ACC112 (cell line): ENCODE results near the gene TMEM87B.

Experiments
- H2AFZ ChIP-seq: fragments of 200-600 bp; sonication (generic); one replicate; pipeline ENCODE4 v1.6.0; 2017; ENCODE audit warnings: antibody characterized with exemption, low read length; ENCODE audit not compliant: unreplicated experiment
- H3K27ac ChIP-seq: fragments of 200-600 bp; sonication (generic); 2 replicates; pipeline ENCODE4 v1.5.1; 2014; ENCODE audit warnings: low read depth, mild to moderate bottlenecking, antibody characterized with exemption, low read length, moderate library complexity
- H3K27me3 ChIP-seq: fragments of 200-600 bp; sonication (generic); 2 replicates; pipeline ENCODE4 v1.6.1; 2014; ENCODE audit warnings: mild to moderate bottlenecking, antibody characterized with exemption, low read length, moderate library complexity, mixed read lengths; ENCODE audit not compliant: insufficient read depth
- H3K36me3 ChIP-seq: fragments of 200-600 bp; sonication (generic); 2 replicates; pipeline ENCODE4 v1.6.1; 2016; ENCODE audit warnings: mild to moderate bottlenecking, antibody characterized with exemption, low read length, moderate library complexity, mixed read lengths; ENCODE audit not compliant: insufficient read depth
- H3K4me1 ChIP-seq: fragments of 200-600 bp; sonication (generic); one replicate; pipeline ENCODE4 v1.6.1; 2016; ENCODE audit warnings: low read length, mixed read lengths; ENCODE audit not compliant: insufficient read depth, unreplicated experiment, control insufficient read depth
- H3K4me3 ChIP-seq: fragments of 200-600 bp; sonication (generic); 2 replicates; pipeline ENCODE4 v1.5.1; 2014; ENCODE audit warnings: mild to moderate bottlenecking, low read depth, low read length
- H3K79me2 ChIP-seq: fragments of 200-600 bp; sonication (generic); one replicate; pipeline ENCODE4 v1.6.0; 2016; ENCODE audit warnings: low read length; ENCODE audit not compliant: control insufficient read depth, unreplicated experiment, insufficient read depth

Gene TMEM87B

GRCh38 chr2:112150447-112150846 lies 95.4 kb downstream of the TMEM87B start:
- Histone ChIP-seq H3K79me2 (peaks cover 8% of the 10 kb centered on the region), H3K4me1 (peaks cover 56% of the 10 kb centered on the region), H3K27ac (peak overlapping the region; percentile 96), H3K4me3 (peak overlapping the region; percentile 21; the same call in 1 of the 2 replicates), H3K27me3 (no peaks in the 10 kb centered on the region), H2AFZ (peak overlapping the region; percentile 12), H3K36me3 (0 out of 2 replicates have a peak, but pooled peaks cover 6% of the 10 kb centered on the region)

- Histone ChIP-seq H3K4me3 (peak overlapping the region; percentile 21; the same call in 1 of the 2 replicates), H3K36me3 (0 out of 2 replicates have a peak, but pooled peaks cover 6% of the 10 kb centered on the region), H3K27me3 (no peaks in the 10 kb centered on the region), H3K79me2 (peaks cover 8% of the 10 kb centered on the region), H2AFZ (no peak overlapping the region), H3K27ac (peak overlapping the region; percentile 96), H3K4me1 (peaks cover 54% of the 10 kb centered on the region)
Observed at GRCh38 chr2:112150851-112151250, 95.8 kb downstream of the TMEM87B start.

- Histone ChIP-seq H3K36me3 (0 out of 2 replicates have a peak, but pooled peaks cover 6% of the 10 kb centered on the region), H3K4me3 (no peak overlapping the region), H3K4me1 (peaks cover 54% of the 10 kb centered on the region), H2AFZ (no peak overlapping the region), H3K79me2 (peaks cover 8% of the 10 kb centered on the region), H3K27ac (peak overlapping the region; percentile 96), H3K27me3 (no peaks in the 10 kb centered on the region)
Observed at GRCh38 chr2:112151271-112151670, 96.2 kb downstream of the TMEM87B start.

GRCh38 chr2:112151701-112152440 lies 96.8 kb downstream of the TMEM87B start:
- H3K4me3 ChIP-seq: no peak overlapping the region
- H3K79me2 ChIP-seq: peaks cover 8% of the 10 kb centered on the region
- H3K27me3 ChIP-seq: no peaks in the 10 kb centered on the region
- peak overlapping the region; percentile 96 for H3K27ac ChIP-seq
- H3K4me1 ChIP-seq: peaks cover 55% of the 10 kb centered on the region
- H3K36me3 ChIP-seq: 0 out of 2 replicates have a peak, but pooled peaks cover 6% of the 10 kb centered on the region
- no peak overlapping the region for H2AFZ ChIP-seq

GRCh38 chr2:112152476-112153178 lies 97.6 kb downstream of the TMEM87B start:
- Histone ChIP-seq H3K27ac (peak overlapping the region; percentile 63), H2AFZ (no peak overlapping the region), H3K4me3 (no peak overlapping the region), H3K79me2 (peaks cover 8% of the 10 kb centered on the region), H3K27me3 (no peaks in the 10 kb centered on the region), H3K4me1 (peaks cover 50% of the 10 kb centered on the region), H3K36me3 (0 out of 2 replicates have a peak, but pooled peaks cover 6% of the 10 kb centered on the region)

GRCh38 chr2:112153179-112153490 lies 98.1 kb downstream of the TMEM87B start:
- H3K79me2 ChIP-seq: peaks cover 8% of the 10 kb centered on the region
- H2AFZ ChIP-seq: no peak overlapping the region
- 0 out of 2 replicates have a peak, but pooled peaks cover 6% of the 10 kb centered on the region for H3K36me3 ChIP-seq
- H3K27me3 ChIP-seq: no peaks in the 10 kb centered on the region
- no peak overlapping the region for H3K4me3 ChIP-seq
- H3K4me1 ChIP-seq: peaks cover 44% of the 10 kb centered on the region
- peak overlapping the region; percentile 63 for H3K27ac ChIP-seq

GRCh38 chr2:112153501-112153900 lies 98.4 kb downstream of the TMEM87B start:
- Histone ChIP-seq H3K36me3 (0 out of 2 replicates have a peak, but pooled peaks cover 6% of the 10 kb centered on the region), H3K79me2 (peaks cover 5% of the 10 kb centered on the region), H2AFZ (no peak overlapping the region), H3K27me3 (no peaks in the 10 kb centered on the region), H3K27ac (peak overlapping the region; percentile 63), H3K4me3 (no peak overlapping the region), H3K4me1 (peaks cover 41% of the 10 kb centered on the region)

- H2AFZ ChIP-seq: no peak overlapping the region
- no peak overlapping the region for H3K4me3 ChIP-seq
- no peak overlapping the region for H3K27ac ChIP-seq
- H3K79me2 ChIP-seq: no peaks in the 10 kb centered on the region
- H3K36me3 ChIP-seq: 0 out of 2 replicates have a peak, but pooled peaks cover 6% of the 10 kb centered on the region
- no peaks in the 10 kb centered on the region for H3K27me3 ChIP-seq
- H3K4me1 ChIP-seq: peaks cover 31% of the 10 kb centered on the region
Observed at GRCh38 chr2:112154246-112155117, 99.4 kb downstream of the TMEM87B start.

- H3K27me3 ChIP-seq: no peaks in the 10 kb centered on the region
- H3K27ac ChIP-seq: peak overlapping the region; percentile 65
- no peaks in the 10 kb centered on the region for H3K79me2 ChIP-seq
- H2AFZ ChIP-seq: no peak overlapping the region
- H3K36me3 ChIP-seq: 0 out of 2 replicates have a peak, but pooled peaks cover 6% of the 10 kb centered on the region
- peaks cover 20% of the 10 kb centered on the region for H3K4me1 ChIP-seq
- no peak overlapping the region for H3K4me3 ChIP-seq
Observed at GRCh38 chr2:112155331-112156151, 100.5 kb downstream of the TMEM87B start.
